Right kidney (tissue), 1 donor: ENCODE data around the gene PRKG1.
A peak's percentile ranks its signal among the peaks of the same experiment; 100 is the strongest.
"Not testable (repeated sequence)": the region's sequence is repeated elsewhere in the genome, so short reads cannot be mapped to it uniquely, and the experiment has no call there.

Experiments
- DNase-seq: peaks from one replicate; pipeline ENCODE4 v3.0.0-alpha.2; 2016

The PRKG1 gene

DNA sequence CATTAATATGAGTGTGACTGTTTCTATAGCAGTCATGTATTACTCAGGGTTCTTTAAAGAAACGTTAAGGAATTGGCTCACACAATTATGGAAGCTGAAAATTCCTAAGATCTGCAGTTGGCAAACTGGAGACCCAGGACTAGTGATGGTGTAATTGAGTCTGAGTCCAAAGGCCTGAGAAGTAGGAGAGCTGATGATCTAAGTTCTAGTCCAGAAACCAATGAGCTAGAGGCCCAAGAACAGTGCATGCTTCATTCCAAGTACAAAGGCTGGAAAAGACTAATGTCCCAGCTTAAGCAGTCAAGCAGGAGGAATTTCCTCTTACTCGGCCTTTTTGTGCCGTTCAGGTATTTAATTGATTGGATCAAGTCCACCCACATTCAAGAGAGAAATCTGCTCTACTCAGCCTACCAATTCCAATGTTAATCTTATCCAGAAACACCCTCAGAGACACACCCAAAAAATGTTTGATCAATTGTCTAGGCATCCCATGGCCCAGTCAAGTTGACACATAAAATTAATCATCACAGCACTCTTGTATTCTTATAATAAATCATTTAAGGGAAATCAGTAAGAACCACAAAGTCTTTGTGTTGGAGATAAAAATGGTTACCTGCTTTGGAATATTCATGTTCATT, 312.1 kb downstream of the PRKG1 start:
- DNase-seq = no peak

DNA sequence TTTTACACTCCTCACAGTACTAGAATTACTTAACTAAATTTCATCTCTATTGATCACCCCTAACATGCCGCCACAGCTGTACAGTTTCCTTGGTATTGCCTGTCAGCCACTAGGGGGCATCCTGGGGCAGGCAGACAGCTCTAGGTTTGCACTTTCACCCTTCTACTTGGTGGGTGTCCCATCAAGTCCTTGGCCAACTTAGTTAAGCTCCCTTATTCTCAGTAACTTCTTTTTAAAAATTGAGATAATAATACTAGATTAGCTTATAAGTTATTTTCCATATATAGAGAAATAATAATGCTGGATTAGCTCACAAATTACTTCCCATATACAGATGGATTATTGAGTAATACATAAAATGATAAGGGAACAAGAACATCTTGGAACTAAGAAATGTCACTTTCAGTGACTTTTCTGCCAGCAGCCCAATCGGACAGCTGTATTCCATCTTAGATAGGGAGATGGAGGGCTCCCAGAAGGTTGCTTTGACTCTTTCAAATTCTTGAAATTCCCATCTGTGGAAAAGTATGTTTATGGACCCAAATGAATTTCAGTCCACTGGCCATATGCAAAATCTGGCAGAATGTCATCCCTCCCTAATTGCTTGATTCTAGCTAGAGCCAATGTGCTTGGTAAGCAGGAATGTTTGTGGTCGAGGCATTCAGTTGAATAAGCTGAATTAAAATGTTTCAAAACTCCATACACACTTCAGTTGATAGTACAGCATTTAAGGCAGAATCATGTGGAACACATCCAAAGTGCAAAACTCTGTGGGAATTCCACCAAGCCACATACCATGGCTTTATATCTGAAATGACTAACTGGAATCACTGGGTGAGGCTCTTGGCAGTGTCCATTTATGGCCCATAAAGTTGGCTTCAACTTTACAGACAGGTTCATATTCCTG, 315.4 kb downstream of the PRKG1 start:
- DNase-seq = no peak

DNA sequence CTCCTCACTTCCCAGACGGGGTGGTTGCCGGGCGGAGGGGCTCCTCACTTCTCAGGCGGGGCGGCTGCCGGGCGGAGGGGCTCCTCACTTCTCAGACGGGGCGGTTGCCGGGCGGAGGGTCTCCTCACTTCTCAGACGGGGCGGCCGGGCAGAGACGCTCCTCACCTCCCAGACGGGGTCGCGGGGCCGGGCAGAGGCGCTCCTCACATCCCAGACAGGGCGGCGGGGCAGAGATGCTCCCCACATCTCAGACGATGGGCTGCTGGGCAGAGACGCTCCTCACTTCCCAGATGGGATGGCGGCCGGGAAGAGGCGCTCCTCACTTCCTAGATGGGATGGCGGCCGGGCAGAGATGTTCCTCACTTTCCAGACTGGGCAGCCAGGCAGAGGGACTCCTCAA, 318.7 kb downstream of the PRKG1 start:
- not testable (repeated sequence) for DNase-seq

DNA sequence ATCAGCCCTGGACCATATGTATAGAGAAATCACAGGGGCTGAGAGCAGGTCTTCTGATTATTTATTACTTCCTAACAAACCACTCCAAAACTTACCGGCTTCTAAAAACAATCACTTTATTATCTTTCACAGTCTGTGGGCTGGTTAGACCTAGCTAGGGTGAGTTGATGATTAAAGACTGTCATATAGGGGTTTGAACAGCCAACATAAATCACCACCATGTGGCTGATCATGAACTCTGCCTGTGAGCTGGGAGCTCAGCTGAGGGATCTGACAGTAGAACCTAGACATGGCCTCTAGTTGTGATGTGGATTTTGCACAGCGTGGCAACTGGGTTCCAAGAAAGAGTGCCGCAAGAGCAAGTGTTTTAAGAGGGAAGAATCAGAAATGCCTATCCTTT, 319.8 kb downstream of the PRKG1 start:
- peak; percentile 6 for DNase-seq

DNA sequence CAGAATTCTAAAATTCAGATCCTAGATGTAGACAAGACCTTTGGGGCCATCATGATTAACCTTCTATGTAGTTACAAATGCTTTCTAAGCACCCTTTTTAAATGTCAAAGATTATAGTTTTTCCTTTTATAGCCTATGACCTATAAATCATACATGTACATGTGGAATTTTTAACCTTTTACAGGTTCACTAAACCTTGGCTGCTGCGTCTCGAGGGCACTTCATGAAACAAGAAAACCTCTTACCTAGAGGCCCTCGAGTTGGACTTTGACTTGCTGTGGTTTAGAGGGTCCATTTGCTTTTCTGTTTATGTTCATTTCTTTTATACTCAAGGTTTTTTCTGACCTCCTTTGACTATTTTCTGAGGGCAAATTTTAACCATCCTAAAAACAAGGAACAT, 323.0 kb downstream of the PRKG1 start:
- no peak for DNase-seq

DNA sequence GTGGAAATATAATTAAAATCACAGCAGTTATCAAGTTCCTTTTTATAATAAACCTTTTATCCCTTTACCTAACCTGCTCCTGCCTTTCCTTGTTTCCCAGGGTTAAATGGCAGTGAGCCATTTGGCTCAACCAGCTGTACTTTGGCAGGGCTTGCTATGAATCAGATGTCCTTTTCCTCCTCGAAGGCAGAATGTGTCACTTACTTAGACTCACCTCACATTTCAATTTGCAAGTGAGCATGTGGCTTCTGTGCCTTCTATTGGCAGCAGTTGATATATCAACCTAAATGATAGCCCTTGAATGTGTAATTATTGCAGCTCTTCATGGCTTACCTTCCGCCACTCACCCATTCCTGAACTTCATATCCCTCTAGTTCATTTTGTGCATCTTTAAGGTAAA, 323.4 kb downstream of the PRKG1 start:
- no peak for DNase-seq

DNA sequence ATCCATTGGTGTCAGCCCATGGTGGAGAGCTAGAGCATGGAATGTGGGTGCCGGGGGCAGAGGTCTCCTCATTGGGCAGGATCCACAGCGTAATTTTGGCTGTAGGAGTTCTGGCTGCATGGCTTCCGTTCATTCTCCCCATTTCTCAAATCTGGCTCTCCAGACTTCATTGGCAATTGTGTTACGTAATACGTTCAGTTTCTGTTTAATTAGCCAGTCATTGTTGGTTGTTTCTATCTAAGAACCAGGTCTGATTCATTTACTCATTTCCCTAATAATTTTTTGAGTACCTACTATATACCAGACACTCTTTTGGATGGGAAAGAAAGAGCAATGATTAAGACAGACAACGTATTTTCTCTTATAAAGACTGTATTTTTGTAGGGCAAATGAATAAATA, 325.6 kb downstream of the PRKG1 start:
- no peak for DNase-seq

DNA sequence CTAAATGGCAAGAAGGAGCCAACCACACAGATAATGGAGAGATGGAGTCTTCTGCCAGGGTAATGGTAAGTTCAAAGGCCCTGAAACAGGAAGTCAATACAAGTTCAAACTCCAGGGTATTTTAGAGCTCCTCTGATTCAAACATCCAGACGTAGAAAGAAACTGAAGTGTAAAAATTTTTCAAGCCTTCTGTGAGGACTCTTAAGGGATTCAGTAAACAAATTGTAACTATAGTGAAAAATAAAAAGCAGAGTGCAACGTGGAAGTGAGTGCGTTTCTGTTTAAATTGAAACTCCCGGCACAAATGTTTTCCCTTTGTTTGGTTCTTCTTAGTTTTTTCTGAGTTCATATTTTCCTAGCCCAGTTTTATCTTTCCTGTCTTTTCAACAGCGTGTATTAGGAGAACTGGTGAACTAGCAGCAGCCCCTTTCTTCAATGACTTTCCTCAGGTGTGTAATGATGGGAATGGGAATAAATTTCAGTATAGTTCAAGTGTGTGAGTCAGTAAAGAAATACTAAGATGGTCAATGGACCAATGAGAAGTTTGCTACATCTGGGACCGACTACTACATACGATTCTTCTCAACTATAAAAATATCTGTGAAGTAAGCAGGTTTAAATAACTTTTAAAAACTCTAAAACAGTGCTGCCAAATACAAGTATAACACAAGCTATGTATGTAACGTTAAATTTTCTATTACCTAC, 326.3 kb downstream of the PRKG1 start:
- no peak for DNase-seq

DNA sequence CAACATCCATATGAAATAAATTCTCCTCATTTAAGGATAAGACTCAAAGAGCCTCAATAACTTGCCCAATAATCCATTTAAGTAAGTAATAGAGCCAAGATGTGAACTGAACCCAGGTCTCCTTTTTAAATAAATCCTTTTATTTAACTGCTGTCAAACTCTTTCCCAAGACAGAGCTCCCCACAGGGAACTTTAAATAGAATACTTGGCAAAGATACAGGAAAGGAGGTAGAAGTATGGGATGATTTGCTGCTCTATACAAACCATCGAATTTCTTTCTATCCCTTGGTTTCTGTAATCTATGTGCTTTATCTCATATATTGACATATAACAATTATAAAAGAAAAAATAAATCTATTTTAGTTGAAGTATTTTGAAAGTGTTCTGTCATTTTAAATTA, 329.2 kb downstream of the PRKG1 start:
- no peak for DNase-seq

DNA sequence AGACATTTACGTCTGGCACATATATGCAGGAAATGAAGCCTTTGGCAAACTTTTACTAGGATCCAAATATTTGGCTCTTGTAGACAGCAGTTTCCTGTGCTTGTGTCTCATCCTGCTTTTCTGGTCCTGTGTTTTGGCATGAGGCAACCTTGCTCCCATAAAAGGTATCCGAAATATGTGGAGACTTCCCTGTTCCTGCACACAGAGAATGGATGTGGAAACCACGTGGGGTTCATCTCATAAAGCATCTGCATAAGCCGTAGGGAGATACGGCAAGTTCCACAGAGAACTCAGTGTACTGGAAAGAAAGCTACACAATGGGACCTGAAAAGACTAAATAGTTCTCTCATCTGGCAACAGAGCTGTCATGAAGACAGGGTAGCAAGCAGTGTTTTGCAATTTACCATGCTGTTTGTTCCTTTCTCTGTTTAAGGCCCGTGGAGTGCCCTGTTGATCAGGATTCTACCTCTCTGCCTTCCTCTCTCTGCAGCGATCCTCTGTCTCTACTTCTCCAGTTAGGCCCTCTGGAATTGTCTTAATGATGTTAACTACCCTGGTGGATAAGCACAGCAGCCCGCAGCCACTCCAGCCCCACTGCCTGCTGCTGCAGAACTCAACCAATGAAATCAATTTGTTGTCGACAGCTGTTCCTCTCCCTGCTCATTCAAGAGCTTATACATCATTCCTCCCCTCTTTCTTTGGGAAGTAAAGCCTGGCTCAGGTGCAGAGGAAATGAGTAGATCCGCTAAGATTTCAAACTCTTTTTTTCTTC, 331.5 kb downstream of the PRKG1 start:
- no peak for DNase-seq

DNA sequence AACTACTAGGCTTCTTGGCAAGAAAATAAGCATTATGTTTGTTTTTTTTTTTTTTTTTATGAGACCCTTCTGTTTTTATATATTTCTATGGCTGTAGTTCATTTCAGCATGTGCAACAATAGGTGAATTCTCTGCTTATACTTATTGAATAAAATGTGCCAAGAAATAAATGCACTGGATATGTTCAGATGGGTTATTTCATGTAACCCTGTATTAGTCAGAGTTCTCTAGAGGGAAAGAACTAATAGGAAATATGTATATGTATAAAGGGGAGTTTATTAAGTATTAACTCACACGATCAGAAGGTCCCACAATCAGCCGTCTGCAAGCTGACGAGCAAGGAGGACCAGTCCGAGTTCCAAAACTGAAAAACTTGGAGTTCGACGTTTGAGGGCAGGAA, 332.3 kb downstream of the PRKG1 start:
- DNase-seq = no peak

DNA sequence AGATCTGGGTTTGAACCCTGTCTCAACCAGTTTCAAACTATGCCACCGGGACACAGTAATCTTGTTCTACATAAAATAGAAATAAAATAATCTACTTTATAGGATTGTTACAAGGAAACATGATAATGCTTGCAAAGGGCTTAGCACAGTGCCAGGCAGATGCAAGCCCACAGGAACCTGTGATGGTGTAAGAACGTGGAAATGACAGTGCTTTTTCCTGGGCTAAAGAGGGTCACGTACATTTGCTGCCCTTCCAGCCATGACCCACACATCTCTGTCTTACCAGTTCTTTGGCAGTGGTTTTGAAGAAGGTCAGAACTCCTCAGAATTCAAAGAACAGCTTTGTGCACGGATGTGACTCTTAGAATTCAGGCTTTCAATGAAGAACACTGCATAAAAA, 342.2 kb downstream of the PRKG1 start:
- no peak for DNase-seq

DNA sequence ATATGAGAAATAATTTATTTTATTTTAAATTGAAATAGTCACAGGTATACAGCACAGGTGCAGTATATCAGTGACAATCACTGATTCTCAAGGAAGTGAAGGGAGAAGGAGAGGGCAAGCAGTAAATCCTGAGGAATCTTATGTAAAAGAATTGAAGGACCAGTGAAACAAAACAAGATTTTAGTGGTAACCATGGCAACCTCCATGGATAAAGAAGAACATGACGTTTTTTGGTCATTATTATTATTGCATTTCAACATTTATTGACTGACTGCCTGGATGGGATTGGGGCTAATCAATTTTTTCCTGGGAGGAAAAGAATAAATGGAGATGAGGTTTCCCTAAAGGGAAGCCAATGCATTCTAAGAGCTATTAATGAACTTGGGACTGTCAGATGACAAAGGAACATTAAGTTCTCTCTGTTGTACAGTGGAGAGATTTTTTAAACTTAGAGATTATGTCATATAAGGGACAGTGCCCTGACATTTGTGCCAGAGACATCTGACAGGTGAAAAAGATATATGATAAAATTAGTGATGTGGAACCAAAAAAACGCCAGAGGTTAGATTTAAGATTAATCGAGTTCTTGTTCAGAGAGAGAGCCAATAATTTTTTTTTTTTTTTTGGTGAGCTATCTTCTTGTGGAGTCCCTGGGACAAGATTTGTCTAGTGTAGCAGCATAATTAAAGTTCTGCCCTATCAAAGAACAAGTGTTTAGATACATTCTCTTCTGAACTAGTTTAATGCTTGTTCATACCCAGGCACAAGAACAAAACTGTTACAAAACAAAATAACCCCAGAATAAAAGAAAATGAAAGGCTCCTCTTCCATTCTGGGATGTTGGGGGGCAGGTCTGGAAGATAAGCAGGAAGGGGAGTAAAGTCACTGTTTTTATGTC, 345.2 kb downstream of the PRKG1 start:
- DNase-seq = no peak

DNA sequence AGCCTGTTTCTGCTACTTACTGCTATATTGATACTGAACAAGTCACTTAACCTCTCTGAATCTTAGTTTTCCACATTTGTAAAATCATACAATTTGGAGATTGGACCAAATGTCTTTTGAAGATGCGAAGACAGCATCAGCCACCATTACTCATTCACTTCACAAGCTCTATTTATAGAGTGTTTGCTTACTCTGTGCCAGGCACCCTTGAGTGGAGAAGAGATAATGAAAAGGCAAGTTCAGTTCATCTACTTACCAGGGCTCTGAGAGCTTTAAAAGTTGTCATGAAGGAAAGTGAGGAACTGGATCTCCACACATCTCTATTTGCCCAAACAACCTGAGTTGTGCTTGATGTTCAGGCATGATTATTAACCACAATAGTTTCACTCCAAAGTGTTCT, 347.6 kb downstream of the PRKG1 start:
- no peak for DNase-seq

DNA sequence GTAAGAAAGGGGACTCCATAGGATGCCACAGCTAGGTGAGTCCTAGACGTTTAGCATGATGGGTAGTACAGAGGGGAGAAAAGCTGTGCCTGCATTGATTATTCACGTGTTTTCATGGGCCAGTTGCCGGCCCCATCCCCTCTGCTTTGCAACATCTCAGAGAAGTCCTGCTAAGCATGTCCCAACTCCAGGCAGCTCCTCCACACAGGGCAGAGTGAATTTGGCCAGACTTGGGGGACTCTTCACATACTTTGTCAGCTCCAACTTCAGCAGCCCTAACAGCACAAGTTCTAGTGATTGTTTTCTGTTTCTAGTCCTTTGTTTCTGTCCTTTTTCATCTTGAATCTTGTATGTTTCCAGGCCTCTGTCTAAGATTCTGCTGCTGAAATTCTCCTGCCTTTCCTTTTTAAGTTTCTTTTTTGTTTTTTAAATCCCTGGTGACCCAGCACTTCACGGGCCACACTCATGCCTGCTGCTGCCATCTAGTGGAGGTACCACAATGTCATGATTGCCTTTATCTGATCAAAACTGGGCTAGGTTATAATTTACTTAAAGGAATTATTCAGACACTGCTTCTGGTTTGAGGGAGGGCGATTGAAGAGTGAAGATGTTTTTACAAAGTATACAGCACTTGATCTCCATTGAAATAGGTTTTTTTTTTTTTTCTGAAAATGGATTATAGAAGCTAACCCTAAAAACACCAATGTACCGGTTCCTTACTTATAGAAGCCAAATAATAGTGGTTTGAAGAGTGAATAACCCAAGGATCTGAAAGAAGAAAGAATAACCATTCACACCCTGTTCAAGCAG, 348.2 kb downstream of the PRKG1 start:
- peak; percentile 48 for DNase-seq

DNA sequence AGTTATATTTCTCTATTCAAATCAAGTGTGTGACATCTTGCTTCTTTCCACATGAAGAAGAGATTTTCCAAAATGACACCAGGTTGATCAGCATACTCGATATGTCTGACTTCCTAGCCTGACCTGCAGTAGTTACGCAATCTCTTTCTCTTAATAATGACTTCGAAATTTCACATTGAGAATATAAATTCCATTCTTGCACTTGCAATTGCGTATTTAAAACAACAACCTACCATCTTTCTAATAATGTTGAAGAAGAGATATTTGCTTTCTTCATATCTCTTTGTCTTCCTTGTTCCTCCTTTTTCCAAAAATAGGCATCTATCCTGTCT, 348.8 kb downstream of the PRKG1 start:
- DNase-seq = no peak

DNA sequence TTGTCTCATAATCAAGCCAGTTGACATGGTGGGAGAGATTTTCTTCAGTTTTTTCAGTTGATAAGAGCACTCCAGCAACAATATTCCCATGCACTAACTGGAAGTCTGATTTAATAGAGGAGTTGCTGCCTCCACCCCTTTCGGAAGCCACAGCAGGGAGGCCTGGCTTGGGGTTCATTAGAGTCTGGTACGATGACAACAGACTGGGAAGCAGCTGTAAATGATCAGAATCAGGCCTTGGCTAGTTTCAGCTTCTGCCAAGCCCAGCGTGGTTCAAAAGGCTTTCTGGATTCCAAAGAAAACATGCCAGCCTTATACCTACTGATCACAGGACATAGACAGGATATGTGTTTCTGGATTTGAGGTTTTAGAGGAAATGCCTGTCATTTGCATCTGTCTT, 351.1 kb downstream of the PRKG1 start:
- DNase-seq = peak; percentile 3

DNA sequence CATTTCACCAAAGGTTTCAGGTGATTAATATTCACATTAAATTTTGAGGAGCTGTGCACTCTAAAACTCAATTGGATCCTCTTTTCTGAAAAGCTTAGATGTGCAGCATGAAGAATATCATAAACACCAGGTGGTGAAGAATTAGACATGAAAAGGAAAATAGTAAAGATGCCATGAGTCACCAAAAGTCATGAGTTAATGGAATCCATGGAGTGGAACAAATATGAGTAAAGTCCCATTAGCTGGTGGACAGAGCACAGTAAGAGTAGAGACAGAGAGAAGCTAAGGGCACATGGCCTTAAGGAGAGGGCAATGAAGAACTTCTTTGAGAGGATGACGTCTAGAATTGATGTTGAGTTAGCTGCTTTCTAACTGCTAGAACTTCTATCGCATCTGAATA, 353.5 kb downstream of the PRKG1 start:
- no peak for DNase-seq

DNA sequence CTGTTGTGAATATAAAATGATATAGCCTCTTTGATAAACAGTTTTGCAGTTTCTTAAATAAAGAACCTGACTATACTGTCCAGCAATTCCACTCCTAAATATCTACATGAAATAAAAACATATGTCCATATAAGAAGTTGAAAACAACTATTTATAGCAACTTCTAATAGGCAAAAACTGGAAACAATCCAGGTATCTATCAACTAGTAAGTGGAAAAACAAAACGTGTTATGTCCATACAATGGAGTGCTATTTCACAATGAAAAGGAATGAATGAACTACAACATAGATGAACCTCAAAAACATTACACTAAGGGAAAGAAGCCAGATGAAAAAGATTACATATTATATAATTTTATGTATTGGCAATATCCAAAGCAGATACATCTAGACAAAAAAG, 356.2 kb downstream of the PRKG1 start:
- no peak for DNase-seq

DNA sequence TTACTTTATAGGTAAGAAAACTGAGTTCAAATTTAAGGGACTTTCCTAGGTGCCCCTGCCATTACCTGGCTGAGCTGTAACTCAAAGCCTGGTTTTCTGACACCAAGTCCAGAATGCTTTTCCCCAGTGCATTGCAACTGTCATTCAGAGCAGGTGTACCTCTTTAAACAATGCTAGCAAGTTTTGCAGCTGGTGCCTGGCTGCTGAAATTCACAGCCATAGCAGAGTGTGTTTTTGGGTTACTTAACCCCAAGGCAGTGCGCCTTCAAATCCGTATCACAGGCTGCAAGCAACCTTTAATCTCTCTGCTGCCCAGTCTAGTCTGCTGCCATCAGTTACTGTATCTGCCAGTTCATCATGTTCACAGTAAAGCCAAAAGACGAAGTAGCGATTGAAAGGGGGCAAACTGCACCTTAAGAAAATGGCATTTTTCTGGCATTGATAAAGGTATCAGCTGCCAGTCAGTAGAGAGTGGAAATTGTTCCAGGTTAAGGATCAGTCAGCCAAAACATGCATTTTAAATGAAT, 359.7 kb downstream of the PRKG1 start:
- DNase-seq = no peak

DNA sequence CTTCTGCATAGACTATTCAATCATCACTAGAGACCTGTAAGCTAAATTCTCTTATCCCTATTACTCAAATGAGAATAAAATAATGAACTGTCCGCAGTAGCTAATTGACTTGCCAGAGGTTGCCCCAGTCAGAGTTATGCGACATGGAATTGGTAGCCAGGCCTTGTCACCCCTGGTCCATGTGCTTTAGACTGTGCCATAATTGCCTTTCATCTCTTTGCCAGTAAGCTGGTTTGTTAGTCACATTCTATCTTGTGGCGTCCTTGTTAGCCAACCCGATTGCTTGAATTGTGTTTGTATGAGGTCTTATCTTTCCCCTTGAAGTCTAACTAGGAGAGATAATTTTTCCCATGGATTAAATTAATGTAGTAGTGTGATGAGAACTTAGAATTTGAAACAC, 362.5 kb downstream of the PRKG1 start:
- DNase-seq = no peak
